Measurements from ENCODE around the gene SPEF1.

GRCh38 chr20:3749689-3750531 lies 31.3 kb downstream of the SPEF1 start:
- TF ChIP-seq EZH2 (IDR thresholded peaks at IDR 0.05; ENCODE audit: insufficient read depth, poor library complexity, severe bottlenecking) = no peak
- no peak for TF ChIP-seq EZH2phosphoT487 (IDR thresholded peaks at IDR 0.05; ENCODE audit: insufficient read depth, low read depth)

All from GM23248 (cell line).